Vagina (tissue), 2 donors: ENCODE measurements around the gene IRF2. TPM values are rescaled to one million over a fixed set of nuclear protein-coding genes. Genes with fewer than 3 reads are reported as not detected.

ENCODE experiments used
- DNase-seq, 2 donors: peaks; one replicate each; pipeline ENCODE4 v3.0.0-alpha.2; 2017; ENCODE audit errors: extremely low spot score in 2 of 2
- H3K27ac ChIP-seq: fragments of 200-600 bp; sonication (generic); one replicate; pipeline ENCODE4 v1.5.1; 2019
- H3K27me3 ChIP-seq: fragments of 200-600 bp; sonication (generic); one replicate; pipeline ENCODE4 v1.5.1; 2019
- H3K36me3 ChIP-seq, 2 donors: fragments of 200-600 bp; sonication (generic); one replicate each; pipeline ENCODE4 v1.5.1; 2017 to 2019
- H3K4me1 ChIP-seq: fragments of 200-600 bp; sonication (generic); one replicate; pipeline ENCODE4 v1.5.1; 2019
- H3K4me3 ChIP-seq, 2 donors: fragments of 200-600 bp; sonication (generic); 1 replicate in 1 of 2; 2 replicates in 1 of 2; pipeline ENCODE4 v1.5.1; 2016 to 2019
- H3K9me3 ChIP-seq: fragments of 200-600 bp; sonication (generic); one replicate; pipeline ENCODE4 v1.5.1; 2019
- POLR2A ChIP-seq, 2 donors: fragments of 450-650 bp; IDR thresholded peaks; one replicate each; pipeline ENCODE4 v1.6.1; 2017; ENCODE audit warnings: antibody characterized with exemption in 2 of 2, mild to moderate bottlenecking in 2 of 2, moderate library complexity in 2 of 2
- POLR2AphosphoS5 ChIP-seq, 2 donors: sonication (generic); formaldehyde crosslinking; IDR thresholded peaks; one replicate each; pipeline ENCODE4 v1.9.0; 2017; ENCODE audit warnings: antibody characterized with exemption in 2 of 2, mild to moderate bottlenecking in 2 of 2, low read depth in 1 of 2; ENCODE audit not compliant: insufficient read depth in 1 of 2
- intact Hi-C: fragments of 100-400 bp; cut with DNase I; formaldehyde crosslinking; loops from one replicate; pipeline ENCODE4 v1.15.1; 2023
- total RNA-seq: library from RNA; depleted of rRNA; stranded (reverse); fragments of >200 nt; gene quantifications from one replicate; pipeline ENCODE4 v1.2.3, GENCODE V29; 2016
- TF ChIP-seq, protein P1 (sequence below), 3 experiments: fragments of 450-650 bp in 2 of 3; fragments of 200-600 bp in 1 of 3; sonication (generic) in 1 of 3; IDR thresholded peaks; one replicate each; pipeline ENCODE4 v1.5.1; 2017 to 2019; ENCODE audit warnings: antibody characterized with exemption in 3 of 3, mild to moderate bottlenecking in 2 of 3, moderate library complexity in 2 of 3

Gene IRF2
- total RNA-seq, 1 donor from 2014 or later: 18.7 TPM

DNA sequence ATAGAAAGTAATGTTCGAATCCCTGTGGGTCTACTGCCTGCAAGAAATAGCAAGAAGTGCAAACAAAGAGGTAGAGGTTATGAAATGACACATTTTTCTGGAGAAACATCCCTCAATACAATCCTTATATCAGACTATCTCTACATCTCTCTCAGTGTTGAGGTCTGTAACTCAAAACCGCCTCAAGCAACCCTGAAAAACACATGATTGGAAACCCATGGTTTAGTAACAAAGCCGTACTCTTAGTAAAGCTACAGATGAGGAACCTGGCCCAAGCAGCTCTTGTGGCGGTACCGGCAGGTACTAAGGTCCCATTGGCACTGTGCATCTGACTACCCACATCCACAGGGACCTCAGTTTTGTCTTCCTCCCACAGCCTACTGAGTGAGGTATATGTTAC lies 53.9 kb downstream of the IRF2 start:
- TF ChIP-seq POLR2A (IDR thresholded peaks at IDR 0.05) (no peak), POLR2AphosphoS5 (IDR thresholded peaks at IDR 0.05; ENCODE audit: insufficient read depth in 1 of 2, low read depth in 1 of 2) (no peak)
- TF ChIP-seq, protein P1, sequence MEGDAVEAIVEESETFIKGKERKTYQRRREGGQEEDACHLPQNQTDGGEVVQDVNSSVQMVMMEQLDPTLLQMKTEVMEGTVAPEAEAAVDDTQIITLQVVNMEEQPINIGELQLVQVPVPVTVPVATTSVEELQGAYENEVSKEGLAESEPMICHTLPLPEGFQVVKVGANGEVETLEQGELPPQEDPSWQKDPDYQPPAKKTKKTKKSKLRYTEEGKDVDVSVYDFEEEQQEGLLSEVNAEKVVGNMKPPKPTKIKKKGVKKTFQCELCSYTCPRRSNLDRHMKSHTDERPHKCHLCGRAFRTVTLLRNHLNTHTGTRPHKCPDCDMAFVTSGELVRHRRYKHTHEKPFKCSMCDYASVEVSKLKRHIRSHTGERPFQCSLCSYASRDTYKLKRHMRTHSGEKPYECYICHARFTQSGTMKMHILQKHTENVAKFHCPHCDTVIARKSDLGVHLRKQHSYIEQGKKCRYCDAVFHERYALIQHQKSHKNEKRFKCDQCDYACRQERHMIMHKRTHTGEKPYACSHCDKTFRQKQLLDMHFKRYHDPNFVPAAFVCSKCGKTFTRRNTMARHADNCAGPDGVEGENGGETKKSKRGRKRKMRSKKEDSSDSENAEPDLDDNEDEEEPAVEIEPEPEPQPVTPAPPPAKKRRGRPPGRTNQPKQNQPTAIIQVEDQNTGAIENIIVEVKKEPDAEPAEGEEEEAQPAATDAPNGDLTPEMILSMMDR (IDR thresholded peaks at IDR 0.05): no peak
- H3K27ac ChIP-seq: peak overlapping the region; percentile 9
- intact Hi-C loops: no loop called here

DNA sequence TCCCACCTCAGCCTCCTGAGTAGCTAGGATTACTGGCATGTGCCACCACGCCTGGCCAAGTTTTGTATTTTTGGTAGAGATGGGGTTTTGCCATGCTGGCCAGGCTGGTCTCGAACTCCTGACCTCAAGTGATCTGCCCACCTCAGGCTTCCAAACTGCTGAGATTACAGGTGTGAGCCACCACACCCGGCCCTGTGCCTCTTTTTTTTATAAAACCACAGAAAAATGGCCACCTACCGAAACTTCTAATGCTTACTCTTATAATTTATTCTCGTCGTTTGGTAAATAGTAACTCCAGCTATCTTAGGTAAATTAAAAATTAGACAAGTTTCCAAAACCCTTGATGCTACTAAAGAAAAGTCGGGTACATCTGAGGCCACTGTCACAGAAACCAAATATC lies 54.4 kb downstream of the IRF2 start:
- Histone ChIP-seq H3K27ac (no peak overlapping the region), H3K4me1 (peaks cover 58% of the 10 kb centered on the region), H3K27me3 (no peaks in the 10 kb centered on the region), H3K9me3 (no peaks in the 10 kb centered on the region), H3K4me3 (no peak overlapping the region), H3K36me3 (peaks cover 0 to 22% of the 10 kb centered on the region in 2 donors)
- TF ChIP-seq POLR2A (IDR thresholded peaks at IDR 0.05) (no peak), POLR2AphosphoS5 (IDR thresholded peaks at IDR 0.05; ENCODE audit: insufficient read depth in 1 of 2, low read depth in 1 of 2) (no peak)
- TF ChIP-seq, protein P1 (IDR thresholded peaks at IDR 0.05): no peak
- intact Hi-C loops: no loop called here
- no peak for DNase-seq

More for the DNA sequence above, 53.9 kb downstream of the IRF2 start:
- peaks cover 62% of the 10 kb centered on the region for H3K4me1 ChIP-seq
- DNase-seq: no peak
- H3K27me3 ChIP-seq: no peaks in the 10 kb centered on the region
- peaks cover 0 to 22% of the 10 kb centered on the region in 2 donors for H3K36me3 ChIP-seq
- no peaks in the 10 kb centered on the region for H3K9me3 ChIP-seq
- H3K4me3 ChIP-seq: no peak overlapping the region

DNA sequence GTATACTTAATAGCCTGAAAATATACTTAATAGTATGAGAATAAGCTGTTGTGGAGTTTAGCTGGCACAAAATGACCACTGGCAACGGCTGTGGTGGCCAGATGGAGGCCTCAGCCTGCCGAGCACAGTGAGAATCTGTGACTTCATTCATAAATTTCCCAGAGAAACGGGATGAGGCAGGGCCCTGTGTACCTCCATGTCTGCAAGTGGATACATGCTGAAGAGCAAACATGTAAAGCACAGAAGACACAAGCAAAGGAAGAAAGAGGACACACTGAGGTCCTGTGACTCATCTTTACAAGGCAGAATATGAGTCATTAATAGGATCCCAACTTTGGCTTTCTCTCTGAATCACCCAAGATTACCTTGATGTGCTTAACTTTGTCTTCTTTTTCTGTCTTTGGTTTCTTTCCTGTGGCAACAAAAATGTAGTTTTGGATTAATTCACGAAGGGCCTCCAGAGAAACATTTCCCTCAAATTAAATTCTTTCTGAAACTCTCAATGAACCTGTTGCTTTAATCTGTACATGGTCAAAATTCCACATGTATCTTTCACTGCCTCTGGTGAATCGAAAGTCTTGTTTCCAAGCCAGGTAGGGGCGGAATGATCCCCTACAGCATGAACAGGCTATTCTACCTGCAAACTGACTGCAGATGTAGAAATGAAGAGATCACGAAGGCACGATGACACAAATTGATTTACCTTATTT lies 56.4 kb downstream of the IRF2 start:
- Histone ChIP-seq H3K36me3 (peaks cover 0 to 20% of the 10 kb centered on the region in 2 donors), H3K27ac (peak overlapping the region; percentile 82), H3K4me3 (peak overlapping the region in 1 of 2 donors; percentile 28), H3K27me3 (no peaks in the 10 kb centered on the region), H3K4me1 (peaks cover 55% of the 10 kb centered on the region), H3K9me3 (no peaks in the 10 kb centered on the region)
- TF ChIP-seq POLR2A (IDR thresholded peaks at IDR 0.05) (no peak), POLR2AphosphoS5 (IDR thresholded peaks at IDR 0.05; ENCODE audit: insufficient read depth in 1 of 2, low read depth in 1 of 2) (peak; percentile 12 to 89)
- DNase-seq: no peak
- intact Hi-C loops: no loop called here

DNA sequence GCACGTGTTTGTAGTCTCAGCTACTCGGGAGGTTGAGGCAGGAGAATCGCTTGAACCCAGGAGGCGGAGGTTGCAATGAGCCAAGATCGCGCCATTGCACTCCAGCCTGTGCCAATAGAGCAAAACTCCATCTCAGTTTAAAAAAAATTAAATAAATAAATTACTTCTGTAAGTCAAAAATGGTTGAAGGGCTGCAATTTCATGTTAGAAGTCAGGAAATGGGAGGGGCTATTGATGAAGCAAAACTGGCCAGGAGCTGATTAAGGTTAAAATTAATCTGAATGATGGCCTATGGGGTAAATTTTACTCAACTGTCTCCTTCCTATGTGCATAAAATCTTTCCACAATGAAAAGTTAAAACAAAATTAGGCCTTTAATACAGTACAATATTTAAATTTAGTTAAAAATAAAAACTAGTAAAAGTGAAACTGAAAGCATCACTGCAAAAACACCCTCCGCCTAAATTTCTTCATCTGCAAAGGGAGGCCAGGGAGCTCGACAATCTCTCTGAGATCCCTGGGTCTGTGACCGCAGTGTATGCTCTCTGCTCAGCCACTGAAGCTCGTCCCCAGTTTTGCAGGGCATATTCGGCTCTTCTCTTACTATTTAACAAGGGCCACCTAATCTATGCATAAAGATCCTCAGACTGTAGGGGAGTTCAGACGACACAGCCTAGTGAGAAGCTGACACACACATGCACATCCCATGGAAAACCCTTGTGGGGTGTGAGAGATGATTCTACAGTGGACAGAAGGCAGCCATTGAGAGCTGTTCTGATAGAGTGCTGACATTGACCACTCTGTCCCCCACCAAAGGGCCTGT lies 57.2 kb downstream of the IRF2 start:
- Histone ChIP-seq H3K9me3 (no peaks in the 10 kb centered on the region), H3K27me3 (no peaks in the 10 kb centered on the region), H3K36me3 (peaks cover 0 to 13% of the 10 kb centered on the region in 2 donors), H3K27ac (peak overlapping the region; percentile 82), H3K4me1 (peaks cover 56% of the 10 kb centered on the region), H3K4me3 (peak overlapping the region in 1 of 2 donors; percentile 28)
- TF ChIP-seq, protein P1 (IDR thresholded peaks at IDR 0.05): no peak
- TF ChIP-seq POLR2AphosphoS5 (IDR thresholded peaks at IDR 0.05; ENCODE audit: insufficient read depth in 1 of 2, low read depth in 1 of 2) (no peak), POLR2A (IDR thresholded peaks at IDR 0.05) (no peak)
- DNase-seq: no peak
- intact Hi-C loops: no loop called here

DNA sequence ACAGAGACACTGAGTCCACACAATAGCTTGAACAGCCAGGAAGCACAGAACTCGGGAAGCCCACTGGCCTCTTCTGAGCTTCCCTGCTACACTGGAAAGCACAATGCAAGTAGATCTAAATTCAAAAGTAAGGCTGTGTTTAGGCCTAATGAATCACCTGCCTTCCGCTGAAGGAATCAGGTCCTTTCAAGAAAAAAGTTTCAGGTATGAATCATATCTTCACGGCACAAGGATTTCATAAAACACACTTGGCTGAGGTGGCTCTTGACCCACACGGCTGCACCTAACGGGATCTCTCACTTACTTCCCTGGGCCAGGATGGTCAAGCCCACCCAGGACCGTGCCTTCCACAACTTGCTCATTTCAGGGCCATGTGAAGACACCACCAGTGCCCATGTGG lies 59.3 kb downstream of the IRF2 start:
- Histone ChIP-seq H3K36me3 (peaks cover 0 to 13% of the 10 kb centered on the region in 2 donors), H3K27ac (no peak overlapping the region)
- intact Hi-C loops: no loop called here

More for the DNA sequence above, 59.3 kb downstream of the IRF2 start:
- H3K27me3 ChIP-seq: no peaks in the 10 kb centered on the region
- no peak overlapping the region for H3K4me3 ChIP-seq
- TF ChIP-seq POLR2A (IDR thresholded peaks at IDR 0.05): no peak
- TF ChIP-seq, protein P1 (IDR thresholded peaks at IDR 0.05): no peak
- TF ChIP-seq POLR2AphosphoS5 (IDR thresholded peaks at IDR 0.05; ENCODE audit: insufficient read depth in 1 of 2, low read depth in 1 of 2): no peak
- peaks cover 45% of the 10 kb centered on the region for H3K4me1 ChIP-seq
- no peaks in the 10 kb centered on the region for H3K9me3 ChIP-seq
- no peak for DNase-seq
